Activated naive CD4-positive, alpha-beta T cell treated with Interleukin-2 at 50 U/mL for 16 hours (primary cell): Measurements from ENCODE around the gene KRTAP10-9.
"Not testable (repeated sequence)": the region's sequence is repeated elsewhere in the genome, so short reads cannot be mapped to it uniquely, and the experiment has no call there.

Source experiments
- DNase-seq: peaks from one replicate; pipeline ENCODE4 v3.0.0-alpha.2; 2020

The KRTAP10-9 gene

DNA sequence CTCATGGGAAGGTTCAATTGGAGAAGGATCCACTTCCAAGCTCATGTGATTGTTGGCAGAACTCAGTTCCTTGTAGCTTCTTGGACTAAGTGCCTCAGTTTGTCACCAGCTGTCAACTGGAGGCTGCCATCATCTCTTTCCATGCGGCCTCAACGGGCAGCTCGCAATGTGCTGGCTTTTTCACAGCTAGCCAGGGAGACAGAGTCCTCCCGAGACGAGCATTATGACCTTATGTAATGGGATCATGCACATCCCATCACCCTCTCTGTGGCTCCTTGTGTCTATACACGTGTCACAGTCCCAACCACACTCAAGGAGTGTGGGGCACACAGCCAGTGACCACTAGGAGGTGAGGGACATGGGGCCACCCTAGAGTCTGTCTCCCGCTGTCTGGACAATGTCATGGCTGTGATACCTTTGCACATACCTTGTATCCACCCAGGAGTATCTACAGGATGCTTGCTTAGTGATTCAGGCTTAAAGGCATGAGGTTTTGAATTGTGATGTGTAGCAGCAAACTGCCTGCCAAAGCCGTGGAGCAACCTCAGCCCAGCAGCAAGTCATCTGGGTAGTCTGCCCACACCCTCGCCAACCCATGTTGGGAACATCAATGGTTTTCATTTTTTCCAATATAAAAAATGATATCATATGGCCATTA, 30.7 kb upstream of the KRTAP10-9 start:
- no peak for DNase-seq

GRCh38 chr21:44598061-44598460, 28.8 kb upstream of the KRTAP10-9 start:
- no peak for DNase-seq

- DNase-seq: no peak
These were observed 27.4 kb upstream of the KRTAP10-9 start for GRCh38 chr21:44599264-44600029.

DNA sequence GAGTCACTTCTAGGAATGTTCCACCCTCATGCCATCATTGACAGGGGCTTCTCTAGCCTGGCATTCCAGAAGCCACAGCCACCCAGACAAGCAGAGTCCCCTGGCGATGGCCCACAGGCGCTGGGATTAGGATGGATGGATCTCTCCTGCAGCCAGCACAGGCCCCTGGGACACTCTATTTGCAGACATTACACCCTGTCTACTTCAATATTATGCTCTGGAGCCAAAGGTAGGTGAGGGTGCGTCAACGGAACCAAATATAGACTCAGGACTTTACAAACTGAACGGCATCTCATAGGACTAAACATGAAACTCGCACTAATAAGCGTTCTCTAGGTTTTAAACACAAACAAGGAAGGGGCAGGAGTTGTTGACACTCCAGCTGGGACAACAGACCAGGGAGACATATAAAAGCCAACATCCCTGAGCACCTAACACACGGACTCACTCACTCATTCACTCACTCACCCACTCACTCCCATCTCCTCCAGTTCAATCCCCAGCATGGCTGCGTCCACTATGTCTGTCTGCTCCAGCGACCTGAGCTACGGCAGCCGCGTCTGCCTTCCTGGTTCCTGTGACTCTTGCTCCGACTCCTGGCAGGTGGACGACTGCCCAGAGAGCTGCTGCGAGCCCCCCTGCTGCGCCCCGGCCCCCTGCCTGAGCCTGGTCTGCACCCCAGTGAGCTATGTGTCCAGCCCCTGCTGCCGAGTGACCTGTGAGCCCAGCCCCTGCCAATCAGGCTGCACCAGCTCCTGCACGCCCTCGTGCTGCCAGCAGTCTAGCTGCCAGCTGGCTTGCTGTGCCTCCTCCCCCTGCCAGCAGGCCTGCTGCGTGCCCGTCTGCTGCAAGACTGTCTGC, 26.5 kb upstream of the KRTAP10-9 start, which contains the start of gene KRTAP10-7:
TSS of gene KRTAP10-7 (plus strand) at position 480 of the 861 bp plus-strand sequence. CDS start at position 505, 25 bp downstream.
- not testable (repeated sequence) for DNase-seq

- not testable (repeated sequence) for DNase-seq
These were observed 25.8 kb upstream of the KRTAP10-9 start for GRCh38 chr21:44601091-44601490.

DNA sequence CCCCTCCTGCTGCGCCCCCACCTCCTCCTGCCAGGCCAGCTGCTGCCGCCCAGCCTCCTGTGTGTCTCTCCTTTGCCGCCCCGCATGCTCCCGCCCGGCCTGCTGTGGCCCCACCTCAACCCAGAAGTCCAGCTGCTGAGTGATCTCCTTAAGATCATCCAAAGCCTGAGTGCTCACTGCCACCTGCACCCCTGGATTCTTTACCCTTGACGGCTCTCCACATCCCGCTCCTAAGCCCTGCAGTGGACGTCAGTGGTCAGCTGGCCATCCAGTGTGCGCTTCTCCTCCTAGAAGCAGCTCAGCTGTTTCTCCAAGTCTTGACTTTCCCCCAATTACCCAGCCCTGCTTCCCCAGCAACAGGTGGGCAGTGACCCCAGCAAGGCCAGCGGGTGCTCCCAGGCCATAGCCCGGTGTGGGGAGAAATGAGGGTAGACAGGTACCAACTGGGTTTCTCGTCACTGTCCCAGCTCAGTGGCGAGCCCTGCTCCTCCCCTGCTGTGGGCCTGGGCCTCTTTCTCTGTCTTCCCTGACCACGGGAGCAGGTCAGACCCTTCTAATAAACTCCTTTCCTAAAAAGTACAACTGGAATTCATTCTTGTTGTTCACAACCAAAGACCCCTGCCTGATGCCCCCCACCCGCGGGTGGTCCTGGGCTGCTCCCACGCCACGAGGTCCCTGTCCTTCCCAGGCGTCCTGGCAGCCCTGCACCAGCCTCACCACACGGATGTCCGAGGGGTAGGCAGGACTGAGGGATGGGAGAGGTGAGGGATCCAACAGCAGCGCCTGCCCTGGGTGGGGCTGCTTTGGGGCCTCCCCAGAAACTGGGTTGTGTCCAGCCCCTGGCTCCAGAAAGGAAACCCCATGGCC, 25.1 kb upstream of the KRTAP10-9 start:
- no peak for DNase-seq

GRCh38 chr21:44602463-44602850, 24.4 kb upstream of the KRTAP10-9 start:
- no peak for DNase-seq

GRCh38 chr21:44603109-44603875, 23.6 kb upstream of the KRTAP10-9 start:
- DNase-seq: no peak

- no peak for DNase-seq
These were observed 23.0 kb upstream of the KRTAP10-9 start for GRCh38 chr21:44603911-44604310.

DNA sequence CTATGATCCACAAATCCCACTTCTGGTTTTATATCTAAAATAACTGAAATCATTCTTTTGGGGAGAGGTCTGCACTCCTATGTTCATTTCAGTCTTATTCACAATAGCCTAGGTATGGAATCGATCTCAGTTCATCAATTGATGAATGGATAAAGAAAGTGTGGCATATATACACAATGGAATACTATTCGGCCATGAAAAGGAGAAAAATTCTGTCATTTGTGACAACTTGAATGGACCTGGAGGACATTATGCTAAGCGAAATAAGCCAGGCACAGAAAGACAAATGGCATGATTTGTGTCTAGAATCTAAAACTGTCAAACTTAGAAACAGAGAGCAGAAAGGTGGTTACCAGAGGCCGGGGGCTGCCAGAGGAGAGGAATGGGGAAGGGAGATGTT, 20.4 kb upstream of the KRTAP10-9 start:
- DNase-seq: no peak

DNA sequence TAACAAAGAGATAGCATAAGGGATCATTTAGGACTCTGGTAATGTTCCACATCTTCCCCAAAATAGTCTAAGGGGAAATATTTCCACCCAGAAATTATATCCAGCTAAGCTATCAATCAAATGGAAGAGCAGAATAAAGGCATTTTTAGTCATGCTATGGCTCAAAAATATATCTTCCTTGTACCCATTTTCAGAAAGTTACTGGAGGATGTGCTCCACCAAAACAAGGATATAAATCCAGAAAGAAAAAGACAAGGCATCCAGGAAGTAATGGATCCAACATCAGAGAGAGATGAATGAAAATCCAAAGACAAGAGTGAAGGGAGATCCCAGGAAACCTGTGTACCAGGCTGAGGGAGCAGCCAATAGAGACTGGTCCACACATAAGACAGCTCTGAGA, 17.7 kb upstream of the KRTAP10-9 start:
- no peak for DNase-seq

DNA sequence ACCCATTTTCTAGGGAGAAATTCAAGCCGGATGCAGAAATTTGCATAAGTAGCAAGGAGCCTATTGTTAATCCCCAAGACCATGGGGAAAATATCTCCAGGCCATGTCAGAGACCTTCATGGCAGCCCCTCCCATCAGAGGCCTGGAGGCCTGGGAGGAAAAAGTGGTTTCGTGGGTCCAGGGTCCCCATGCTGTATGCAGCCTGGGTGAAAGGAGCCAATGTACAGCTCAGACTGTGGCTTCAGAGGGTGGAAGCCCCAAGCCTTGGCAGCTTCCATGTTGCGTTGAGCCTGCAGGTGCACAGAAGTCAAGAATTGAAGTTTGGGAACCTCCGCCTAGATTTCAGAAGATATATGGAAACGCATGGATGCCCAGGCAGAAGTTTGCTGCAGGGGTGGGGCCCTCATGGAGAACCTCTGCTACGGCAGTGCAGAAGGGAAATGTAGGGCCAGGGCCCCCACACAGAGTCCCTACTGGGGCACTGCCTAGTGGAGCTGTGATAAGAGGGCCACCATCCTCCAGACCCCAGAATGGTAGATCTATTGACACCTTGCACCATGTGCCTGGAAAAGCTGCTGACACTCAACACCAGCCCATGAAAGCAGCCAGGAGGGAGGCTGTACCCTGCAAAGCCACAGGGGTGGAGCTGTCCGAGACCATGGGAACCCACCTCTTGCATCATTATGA, 16.6 kb upstream of the KRTAP10-9 start:
- not testable (repeated sequence) for DNase-seq

DNA sequence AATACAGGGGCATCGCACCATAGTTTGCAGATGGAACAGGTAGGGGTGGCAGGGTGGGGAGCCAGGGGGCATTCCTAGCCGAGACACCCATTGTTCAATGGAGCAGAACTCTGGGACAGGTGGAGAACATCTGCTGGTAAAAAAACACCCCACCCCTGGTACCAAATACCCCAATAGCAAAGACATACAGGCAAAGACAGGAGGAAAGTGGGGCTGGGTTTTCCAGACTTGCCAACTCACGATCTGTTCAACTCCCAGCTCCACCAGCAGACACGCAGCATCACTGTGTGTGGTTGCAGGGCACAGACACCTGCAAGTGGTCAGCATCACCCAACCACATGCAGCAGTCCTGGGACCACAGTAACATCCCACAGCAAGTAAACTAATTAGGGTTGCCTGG, 15.3 kb upstream of the KRTAP10-9 start:
- no peak for DNase-seq

DNA sequence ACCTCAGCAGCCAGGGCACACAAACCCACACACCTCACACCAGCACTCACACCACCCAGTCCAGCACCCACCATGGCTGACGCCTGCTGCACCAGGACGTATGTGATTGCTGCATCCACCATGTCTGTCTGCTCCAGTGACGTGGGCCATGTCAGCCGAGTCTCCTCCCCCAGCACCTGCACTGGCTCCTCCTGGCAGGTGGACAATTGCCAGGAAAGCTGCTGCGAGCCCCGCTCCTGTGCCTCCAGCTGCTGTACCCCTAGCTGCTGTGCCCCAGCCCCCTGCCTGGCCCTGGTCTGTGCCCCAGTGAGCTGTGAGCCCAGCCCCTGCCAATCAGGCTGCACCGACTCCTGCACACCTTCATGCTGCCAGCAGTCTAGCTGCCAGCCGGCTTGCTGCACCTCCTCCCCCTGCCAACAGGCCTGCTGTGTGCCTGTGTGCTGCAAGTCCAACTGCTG, 14.8 kb upstream of the KRTAP10-9 start, which contains the start of gene KRTAP10-8:
TSS of gene KRTAP10-8 (plus strand) at position 51 of the 458 bp plus-strand sequence. CDS start at position 73, 22 bp downstream.
- DNase-seq: no peak

DNA sequence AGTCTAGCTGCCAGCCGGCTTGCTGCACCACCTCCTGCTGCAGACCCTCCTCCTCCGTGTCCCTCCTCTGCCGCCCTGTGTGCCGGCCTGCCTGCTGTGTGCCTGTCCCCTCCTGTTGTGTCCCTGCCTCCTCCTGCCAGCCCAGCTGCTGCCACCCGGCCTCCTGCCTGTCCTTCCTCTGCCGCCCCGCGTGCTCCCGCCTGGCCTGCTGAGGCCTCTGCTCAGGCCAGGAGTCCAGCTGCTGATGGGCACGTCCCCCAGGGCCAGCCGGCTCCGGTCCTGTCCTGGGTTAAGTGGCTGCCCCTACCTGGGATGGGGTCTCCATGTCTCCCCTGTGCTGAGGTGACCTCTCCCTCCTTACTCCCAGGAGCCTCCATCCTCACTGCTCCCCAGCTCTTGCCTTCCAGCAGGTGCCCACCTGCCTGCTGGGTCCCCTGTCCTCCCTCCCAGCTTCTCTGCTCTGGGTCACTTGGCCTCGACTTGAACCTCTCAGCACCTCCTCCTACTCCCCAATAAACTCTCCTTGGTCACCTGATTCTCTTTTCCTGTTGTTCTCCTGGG, 14.1 kb upstream of the KRTAP10-9 start:
- no peak for DNase-seq

- no peak for DNase-seq
These were observed 13.3 kb upstream of the KRTAP10-9 start for GRCh38 chr21:44613386-44614155.

- no peak for DNase-seq
These were observed 12.7 kb upstream of the KRTAP10-9 start for GRCh38 chr21:44614161-44614631.

- no peak for DNase-seq
These were observed 11.9 kb upstream of the KRTAP10-9 start for GRCh38 chr21:44614961-44615391.

GRCh38 chr21:44615466-44615865, 11.4 kb upstream of the KRTAP10-9 start:
- no peak for DNase-seq
